ENCODE results near the gene MCTP1.

DNA sequence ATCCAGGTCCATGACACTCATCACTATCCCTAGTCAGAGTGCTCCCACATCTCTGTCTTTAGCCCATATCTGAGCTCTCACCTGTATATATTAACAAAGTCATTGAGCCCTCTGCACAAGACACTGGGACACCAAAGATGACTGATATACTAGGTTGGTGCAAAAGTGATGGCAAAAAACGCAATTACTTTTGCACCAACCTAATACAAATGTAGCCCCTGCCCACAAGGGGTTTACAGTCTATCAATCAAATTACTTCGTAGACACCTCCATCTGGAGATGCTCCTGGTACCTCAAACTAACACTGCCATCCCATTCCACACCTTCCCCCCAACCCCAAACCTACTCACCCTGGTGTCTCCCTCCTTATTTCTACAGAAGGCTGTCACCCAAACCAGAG is 194.1 kb downstream of the MCTP1 start:
- TF ChIP-seq POLR2AphosphoS5 (IDR thresholded peaks at IDR 0.05; ENCODE audit: low read depth, low read length) (no peak), EZH2 (IDR thresholded peaks at IDR 0.05; ENCODE audit: low read depth, low read length, severe bottlenecking) (no peak), POLR2A (IDR thresholded peaks at IDR 0.05; ENCODE audit: control extremely low read depth in 1 of 2, low read depth in 2 of 2, low read length in 2 of 2) (no peak), CEBPB (IDR thresholded peaks at IDR 0.05; ENCODE audit: low read depth, low read length) (no peak), JUND (IDR thresholded peaks at IDR 0.05; ENCODE audit: low read length) (no peak)
- TF ChIP-seq, protein P1, sequence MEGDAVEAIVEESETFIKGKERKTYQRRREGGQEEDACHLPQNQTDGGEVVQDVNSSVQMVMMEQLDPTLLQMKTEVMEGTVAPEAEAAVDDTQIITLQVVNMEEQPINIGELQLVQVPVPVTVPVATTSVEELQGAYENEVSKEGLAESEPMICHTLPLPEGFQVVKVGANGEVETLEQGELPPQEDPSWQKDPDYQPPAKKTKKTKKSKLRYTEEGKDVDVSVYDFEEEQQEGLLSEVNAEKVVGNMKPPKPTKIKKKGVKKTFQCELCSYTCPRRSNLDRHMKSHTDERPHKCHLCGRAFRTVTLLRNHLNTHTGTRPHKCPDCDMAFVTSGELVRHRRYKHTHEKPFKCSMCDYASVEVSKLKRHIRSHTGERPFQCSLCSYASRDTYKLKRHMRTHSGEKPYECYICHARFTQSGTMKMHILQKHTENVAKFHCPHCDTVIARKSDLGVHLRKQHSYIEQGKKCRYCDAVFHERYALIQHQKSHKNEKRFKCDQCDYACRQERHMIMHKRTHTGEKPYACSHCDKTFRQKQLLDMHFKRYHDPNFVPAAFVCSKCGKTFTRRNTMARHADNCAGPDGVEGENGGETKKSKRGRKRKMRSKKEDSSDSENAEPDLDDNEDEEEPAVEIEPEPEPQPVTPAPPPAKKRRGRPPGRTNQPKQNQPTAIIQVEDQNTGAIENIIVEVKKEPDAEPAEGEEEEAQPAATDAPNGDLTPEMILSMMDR (IDR thresholded peaks at IDR 0.05; ENCODE audit: control extremely low read depth in 1 of 3, insufficient read depth in 1 of 3, low read depth in 1 of 3, low read length in 3 of 3) = no peak

Measured in H1 (cell line).